ENCODE measurements around the gene CBL.
"Not testable (repeated sequence)": the region's sequence is repeated elsewhere in the genome, so short reads cannot be mapped to it uniquely, and the experiment has no call there.

DNA sequence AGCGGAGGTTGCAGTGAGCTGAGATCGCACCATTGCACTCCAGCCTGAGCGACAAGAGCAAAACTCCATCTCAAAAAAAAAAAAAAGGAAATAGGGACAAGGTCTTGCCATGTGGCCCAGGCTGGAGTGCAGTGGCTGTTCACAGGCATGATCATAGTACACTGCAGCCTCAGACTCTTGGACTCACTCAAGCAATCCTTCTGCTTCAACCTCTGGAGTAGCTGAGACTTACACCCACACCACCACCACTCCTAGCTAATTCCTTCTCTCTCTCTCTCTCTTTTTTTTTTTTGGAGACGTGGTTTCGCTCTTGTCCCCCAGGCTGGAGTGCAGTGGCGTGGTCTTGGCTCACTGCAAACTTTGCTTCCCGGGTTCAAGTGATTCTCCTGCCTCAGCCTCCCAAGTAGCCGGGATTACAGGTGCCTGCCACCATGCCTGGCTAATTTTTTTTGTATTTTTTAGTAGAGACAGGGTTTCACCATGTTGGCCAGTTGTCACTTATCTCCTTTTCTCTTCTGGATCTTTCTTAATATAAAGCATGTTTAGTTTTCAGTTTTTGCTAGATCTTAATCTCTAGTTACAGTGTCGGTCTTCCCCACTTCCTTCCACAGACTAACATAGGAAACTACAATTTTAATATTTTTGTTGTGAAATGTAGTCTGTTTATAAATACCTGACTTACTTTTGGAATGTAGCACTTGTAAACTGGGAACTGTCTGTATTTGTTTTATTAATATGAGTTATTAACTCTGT is 22.6 kb downstream of the CBL start:
- not testable (repeated sequence) for TF ChIP-seq ZFX (IDR thresholded peaks at IDR 0.05; ENCODE audit: borderline replicate concordance)
- TF ChIP-seq, protein P1, sequence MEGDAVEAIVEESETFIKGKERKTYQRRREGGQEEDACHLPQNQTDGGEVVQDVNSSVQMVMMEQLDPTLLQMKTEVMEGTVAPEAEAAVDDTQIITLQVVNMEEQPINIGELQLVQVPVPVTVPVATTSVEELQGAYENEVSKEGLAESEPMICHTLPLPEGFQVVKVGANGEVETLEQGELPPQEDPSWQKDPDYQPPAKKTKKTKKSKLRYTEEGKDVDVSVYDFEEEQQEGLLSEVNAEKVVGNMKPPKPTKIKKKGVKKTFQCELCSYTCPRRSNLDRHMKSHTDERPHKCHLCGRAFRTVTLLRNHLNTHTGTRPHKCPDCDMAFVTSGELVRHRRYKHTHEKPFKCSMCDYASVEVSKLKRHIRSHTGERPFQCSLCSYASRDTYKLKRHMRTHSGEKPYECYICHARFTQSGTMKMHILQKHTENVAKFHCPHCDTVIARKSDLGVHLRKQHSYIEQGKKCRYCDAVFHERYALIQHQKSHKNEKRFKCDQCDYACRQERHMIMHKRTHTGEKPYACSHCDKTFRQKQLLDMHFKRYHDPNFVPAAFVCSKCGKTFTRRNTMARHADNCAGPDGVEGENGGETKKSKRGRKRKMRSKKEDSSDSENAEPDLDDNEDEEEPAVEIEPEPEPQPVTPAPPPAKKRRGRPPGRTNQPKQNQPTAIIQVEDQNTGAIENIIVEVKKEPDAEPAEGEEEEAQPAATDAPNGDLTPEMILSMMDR (IDR thresholded peaks at IDR 0.05): not testable (repeated sequence)
